Measurements from ENCODE around the gene PLXND1. TPM values are rescaled to one million over a fixed set of nuclear protein-coding genes. Genes with fewer than 3 reads are reported as not detected.

PLXND1 gene
- 10 to 100 TPM; 73.1 to 83.2 TPM for total RNA-seq
- 58.8 TPM for polyA plus RNA-seq (2013, experiment 1 of 2)
- 68.1 TPM for polyA plus RNA-seq (2013, experiment 2 of 2)
- long read RNA-seq, experiment 1, full-length matches to known transcripts: 4 of 25 reads
- long read RNA-seq, experiment 1, partial matches to known transcripts: 19 of 25 reads
- long read RNA-seq, experiment 1, other reads (novel, unspliced or antisense): 2 of 25 reads
- long read RNA-seq, experiment 2, full-length matches to known transcripts: 10 of 35 reads
- long read RNA-seq, experiment 2, partial matches to known transcripts: 18 of 35 reads
- long read RNA-seq, experiment 2, other reads (novel, unspliced or antisense): 7 of 35 reads
- long read RNA-seq, experiment 3, partial matches to known transcripts: 19 of 25 reads
- long read RNA-seq, experiment 3, other reads (novel, unspliced or antisense): 6 of 25 reads
- long read RNA-seq, experiment 4: 0 reads

- peaks cover 20% of the 10 kb centered on the region for H3K27me3 ChIP-seq (ENCODE audit: control insufficient read depth, insufficient read depth, low read length, poor library complexity, severe bottlenecking)
- H3K36me3 Mint-ChIP-seq (ENCODE audit: low read depth): no peaks in the 10 kb centered on the region
- 1 to 3% methylated on average over 32 to 93 of the region's 96 CpGs for WGBS, 2 experiments (ENCODE audit: insufficient coverage in 1 of 2, insufficient read length in 1 of 2)
Measured at GRCh38 chr3:129606636-129607390, at the start of gene PLXND1. Gene PLXND1, minus strand, starts transcription at chr3:129606676. Its CDS starts 37 bp downstream, at chr3:129606639.

GRCh38 chr3:129655291-129655700 is 48.8 kb upstream of the PLXND1 start:
- Mint-ChIP-seq H3K4me3 (no peak overlapping the region), H3K27me3 (ENCODE audit: insufficient read depth) (no peaks in the 10 kb centered on the region), H3K4me1 (peaks cover 25% of the 10 kb centered on the region), H3K27ac (no peak overlapping the region), H3K36me3 (ENCODE audit: low read depth) (peaks cover 18% of the 10 kb centered on the region), H3K9me3 (no peaks in the 10 kb centered on the region)
- Histone ChIP-seq H3K4me1 (ENCODE audit: control insufficient read depth, insufficient read depth, low read length) (no peaks in the 10 kb centered on the region), H3K9ac (ENCODE audit: extremely low read depth, low read length, poor library complexity, severe bottlenecking) (no peak overlapping the region), H3K36me3 (ENCODE audit: control insufficient read depth, insufficient read depth, low read length) (peaks cover 23% of the 10 kb centered on the region), H3K27me3 (ENCODE audit: control insufficient read depth, insufficient read depth, low read length, poor library complexity, severe bottlenecking) (no peaks in the 10 kb centered on the region), H3K4me3 (ENCODE audit: low read length) (no peak overlapping the region), H3K27ac (ENCODE audit: low read depth, low read length) (no peak overlapping the region), H3K9me3 (ENCODE audit: control insufficient read depth, low read length) (no peaks in the 10 kb centered on the region)
- DNase-seq: no peak
- WGBS, 2 experiments (ENCODE audit: insufficient coverage in 1 of 2, insufficient read length in 1 of 2): 96 to 100% methylated on average over 3 to 4 of the region's 4 CpGs
- no peak for TF ChIP-seq CTCF (conservative IDR thresholded peaks at IDR 0.05)

More at GRCh38 chr3:129606636-129607390, at the start of gene PLXND1:
- H3K27ac ChIP-seq (ENCODE audit: low read depth, low read length): peak within 1 kb of the TSS; percentile 29
- TF ChIP-seq CTCF (conservative IDR thresholded peaks at IDR 0.05): no peak
- peaks cover 46% of the 10 kb centered on the region for H3K4me1 Mint-ChIP-seq
- peak within 1 kb of the TSS; percentile 76 for H3K4me3 ChIP-seq (ENCODE audit: low read length)
- H3K4me3 Mint-ChIP-seq: peak within 1 kb of the TSS; percentile 77
- DNase-seq: peak; percentile 91
- peak within 1 kb of the TSS; percentile 86 for H3K27ac Mint-ChIP-seq
- peaks cover 7% of the 10 kb centered on the region for H3K4me1 ChIP-seq (ENCODE audit: control insufficient read depth, insufficient read depth, low read length)
- H3K27me3 Mint-ChIP-seq (ENCODE audit: insufficient read depth): peaks cover 17% of the 10 kb centered on the region
- H3K36me3 ChIP-seq (ENCODE audit: control insufficient read depth, insufficient read depth, low read length): no peaks in the 10 kb centered on the region
- H3K9me3 Mint-ChIP-seq: no peaks in the 10 kb centered on the region
- H3K9ac ChIP-seq (ENCODE audit: extremely low read depth, low read length, poor library complexity, severe bottlenecking): no peak within 1 kb of the TSS
- H3K9me3 ChIP-seq (ENCODE audit: control insufficient read depth, low read length): no peaks in the 10 kb centered on the region

GRCh38 chr3:129654131-129654530 is 47.7 kb upstream of the PLXND1 start:
- DNase-seq: no peak
- H3K27me3 Mint-ChIP-seq (ENCODE audit: insufficient read depth): no peaks in the 10 kb centered on the region
- H3K9ac ChIP-seq (ENCODE audit: extremely low read depth, low read length, poor library complexity, severe bottlenecking): no peak overlapping the region
- H3K27me3 ChIP-seq (ENCODE audit: control insufficient read depth, insufficient read depth, low read length, poor library complexity, severe bottlenecking): no peaks in the 10 kb centered on the region
- H3K9me3 ChIP-seq (ENCODE audit: control insufficient read depth, low read length): no peaks in the 10 kb centered on the region
- H3K4me1 ChIP-seq (ENCODE audit: control insufficient read depth, insufficient read depth, low read length): no peaks in the 10 kb centered on the region
- H3K4me3 ChIP-seq (ENCODE audit: low read length): no peak overlapping the region
- no peak for TF ChIP-seq CTCF (conservative IDR thresholded peaks at IDR 0.05)
- H3K4me3 Mint-ChIP-seq: no peak overlapping the region
- H3K27ac Mint-ChIP-seq: no peak overlapping the region
- H3K27ac ChIP-seq (ENCODE audit: low read depth, low read length): no peak overlapping the region
- peaks cover 18% of the 10 kb centered on the region for H3K36me3 Mint-ChIP-seq (ENCODE audit: low read depth)
- no peaks in the 10 kb centered on the region for H3K9me3 Mint-ChIP-seq
- H3K4me1 Mint-ChIP-seq: peaks cover 34% of the 10 kb centered on the region
- peaks cover 20% of the 10 kb centered on the region for H3K36me3 ChIP-seq (ENCODE audit: control insufficient read depth, insufficient read depth, low read length)
- 96 to 100% methylated on average over 1 of the region's 1 CpG for WGBS, 2 experiments (ENCODE audit: insufficient coverage in 1 of 2, insufficient read length in 1 of 2)
